Stimulated activated CD8-positive, alpha-beta memory T cell treated with anti-CD3 and anti-CD28 coated beads, Interleukin-7, amount 100 ng/mL, for 24 hours (primary cell): ENCODE data around the gene RAB27B.

ENCODE experiments used
- DNase-seq: peaks from one replicate; pipeline ENCODE4 v3.0.0-alpha.2; 2020; ENCODE audit warnings: low read depth

RAB27B gene

DNA sequence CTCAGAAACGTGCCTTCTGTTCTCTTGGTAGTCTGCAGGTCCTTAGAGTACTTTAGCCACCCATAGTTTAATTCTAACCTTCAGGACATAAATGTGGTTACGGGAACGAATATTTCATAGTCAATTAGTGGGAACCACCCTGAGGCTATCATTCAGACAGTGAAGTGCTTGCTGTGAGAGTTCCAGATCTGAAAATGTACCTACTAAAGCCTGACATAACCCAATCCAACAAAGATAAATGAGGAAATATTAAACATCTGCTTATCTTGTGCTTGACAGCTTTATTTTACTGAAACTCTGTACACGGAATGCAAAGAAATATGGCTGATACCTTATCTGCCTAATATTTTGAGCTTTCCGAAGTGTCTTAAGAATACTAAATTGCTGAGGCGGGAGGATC is 43.0 kb downstream of the RAB27B start:
- no peak for DNase-seq

DNA sequence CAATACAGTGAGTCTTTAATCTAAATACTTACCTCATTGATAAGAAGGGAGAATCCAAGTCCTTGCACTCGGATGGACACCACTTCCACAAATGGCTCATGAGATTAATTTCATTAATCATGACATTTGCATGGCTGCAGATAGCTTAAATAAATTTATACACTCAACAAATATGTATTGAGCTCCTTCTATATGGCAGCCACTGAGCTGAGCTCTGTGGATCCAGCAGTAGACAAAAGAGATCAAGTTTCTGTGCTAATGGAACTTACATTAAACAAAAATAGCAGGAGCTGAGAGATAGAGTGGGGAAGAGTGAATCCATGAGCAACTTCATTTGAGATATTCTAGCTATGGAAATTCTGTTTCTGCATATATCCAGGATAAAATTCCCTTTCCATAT is 44.4 kb downstream of the RAB27B start:
- DNase-seq, result no peak

DNA sequence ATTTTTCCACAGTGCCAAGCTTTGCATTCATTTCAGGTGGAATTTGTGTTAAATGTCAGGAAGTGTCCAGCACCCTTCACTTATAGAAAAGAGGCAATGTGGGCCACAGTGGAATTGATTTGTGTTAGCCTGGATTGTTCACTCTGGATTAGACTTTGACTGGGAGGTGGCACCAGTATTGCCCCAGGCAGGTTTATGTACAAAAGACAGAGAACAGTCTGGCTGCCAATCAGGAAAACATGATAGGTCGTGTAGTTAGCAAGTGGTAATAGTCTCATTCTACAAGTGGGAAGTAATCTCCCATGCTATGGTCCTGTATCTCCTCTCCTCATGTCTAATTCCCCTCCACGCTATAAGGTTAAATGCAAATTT is 45.6 kb downstream of the RAB27B start:
- no peak for DNase-seq

DNA sequence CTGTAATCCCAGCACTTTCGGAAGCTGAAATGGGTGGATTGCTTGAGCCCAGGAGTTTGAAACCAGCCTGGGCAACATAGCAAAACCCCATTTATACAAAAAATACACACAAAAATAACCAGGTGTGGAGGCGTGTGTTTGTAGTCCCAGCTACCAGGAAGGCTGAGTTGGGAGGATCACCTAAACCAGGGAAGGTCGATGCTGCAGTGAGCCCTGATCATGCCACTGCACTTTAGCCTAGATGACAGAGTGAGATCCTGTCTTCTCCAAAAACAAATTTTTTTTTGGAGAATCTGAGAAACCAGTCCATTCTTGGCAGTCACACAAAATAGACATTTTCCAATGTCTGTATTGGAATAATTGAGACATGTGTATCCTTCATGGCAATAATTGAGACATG is 46.8 kb downstream of the RAB27B start:
- DNase-seq, result no peak

DNA sequence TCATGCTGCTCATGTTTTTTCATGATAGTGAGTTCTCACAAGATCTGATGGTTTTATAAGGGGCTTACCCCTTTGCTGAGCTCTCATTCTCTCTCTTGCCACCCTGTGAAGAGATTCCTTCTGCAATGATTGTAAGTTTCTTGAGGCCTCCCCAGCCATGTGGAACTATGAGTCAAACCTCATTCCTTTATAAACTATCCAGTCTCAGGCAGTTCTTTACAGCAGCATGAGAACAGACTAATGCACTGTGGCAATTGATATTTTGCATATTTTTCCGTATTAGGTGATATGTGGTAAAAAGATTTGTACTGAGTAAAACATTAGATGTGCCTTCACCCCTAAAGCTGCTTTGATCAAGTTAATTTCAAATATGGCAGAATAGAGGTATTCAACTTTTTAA is 48.8 kb downstream of the RAB27B start:
- no peak for DNase-seq

DNA sequence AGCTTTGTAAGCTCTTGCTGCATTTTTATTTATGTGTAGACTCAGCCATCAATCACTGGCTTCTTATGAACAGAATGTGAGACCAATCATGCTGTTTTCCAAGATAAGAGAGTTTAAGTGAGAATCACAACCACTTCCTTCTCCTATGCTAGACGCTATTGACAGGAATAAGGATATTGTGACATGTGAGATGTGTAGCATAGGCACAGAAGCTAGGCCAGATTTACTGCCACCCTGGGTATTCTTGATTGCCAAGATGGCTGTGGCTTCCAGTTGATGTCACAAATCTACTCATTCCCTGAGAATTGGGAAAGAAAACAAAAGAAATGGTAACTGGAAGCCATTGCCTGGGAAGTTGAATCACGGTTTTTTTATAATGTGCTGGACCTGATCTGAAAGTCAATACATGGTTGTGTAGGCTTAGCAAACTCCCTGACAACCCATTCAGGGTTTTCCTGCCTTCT is 49.9 kb downstream of the RAB27B start:
- no peak for DNase-seq

DNA sequence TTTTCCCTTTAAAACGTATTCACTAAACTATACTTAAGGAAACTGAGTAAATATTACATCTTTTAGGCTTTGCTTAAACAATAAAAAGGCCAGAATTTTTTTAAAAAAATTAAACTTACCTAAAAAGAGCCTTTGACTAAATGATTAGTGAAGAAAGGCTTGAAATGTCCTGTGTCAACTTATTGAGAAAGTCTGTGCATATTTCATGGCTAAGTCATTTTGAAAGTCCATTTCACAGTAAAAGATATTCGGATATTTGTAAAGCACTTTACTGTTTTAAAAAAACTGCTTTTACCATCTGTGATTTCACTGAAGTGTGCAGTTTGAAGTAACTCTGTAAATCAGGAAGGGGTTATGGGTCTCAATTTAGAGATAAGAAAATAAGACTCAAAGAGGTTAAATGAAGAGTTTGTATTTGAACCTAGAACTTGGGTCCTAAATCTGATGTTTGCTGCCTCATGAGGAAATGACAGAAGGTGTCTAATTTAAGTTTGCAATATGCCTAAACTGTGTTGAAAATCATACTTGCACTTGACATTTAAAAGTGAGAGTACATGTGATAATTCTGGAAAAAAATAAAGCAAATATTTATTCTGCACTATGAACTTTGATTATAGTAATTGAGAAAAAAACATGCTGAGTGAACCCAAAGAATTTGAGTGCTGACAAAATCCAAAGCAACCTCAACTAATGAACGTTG is 50.5 kb downstream of the RAB27B start:
- DNase-seq, result no peak

DNA sequence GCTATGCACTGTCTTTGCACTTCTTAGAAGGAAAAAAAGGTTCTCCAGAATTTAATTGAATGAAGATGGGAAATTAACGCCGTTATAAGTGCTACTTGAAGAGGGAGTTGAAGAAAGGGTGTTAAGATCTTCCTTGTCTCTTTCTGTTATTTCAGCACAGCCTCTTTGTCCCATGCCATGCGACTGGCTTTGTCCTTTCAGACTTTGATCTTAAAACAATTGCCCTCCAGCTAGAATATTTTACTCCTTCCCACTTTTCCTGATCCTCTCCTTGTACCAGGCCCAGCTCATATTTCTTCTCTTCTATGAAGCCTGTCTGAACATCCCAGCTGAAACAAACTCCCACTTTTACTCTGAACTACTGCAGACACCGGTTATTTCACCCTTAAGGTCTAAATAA is 51.4 kb downstream of the RAB27B start:
- DNase-seq, result no peak

DNA sequence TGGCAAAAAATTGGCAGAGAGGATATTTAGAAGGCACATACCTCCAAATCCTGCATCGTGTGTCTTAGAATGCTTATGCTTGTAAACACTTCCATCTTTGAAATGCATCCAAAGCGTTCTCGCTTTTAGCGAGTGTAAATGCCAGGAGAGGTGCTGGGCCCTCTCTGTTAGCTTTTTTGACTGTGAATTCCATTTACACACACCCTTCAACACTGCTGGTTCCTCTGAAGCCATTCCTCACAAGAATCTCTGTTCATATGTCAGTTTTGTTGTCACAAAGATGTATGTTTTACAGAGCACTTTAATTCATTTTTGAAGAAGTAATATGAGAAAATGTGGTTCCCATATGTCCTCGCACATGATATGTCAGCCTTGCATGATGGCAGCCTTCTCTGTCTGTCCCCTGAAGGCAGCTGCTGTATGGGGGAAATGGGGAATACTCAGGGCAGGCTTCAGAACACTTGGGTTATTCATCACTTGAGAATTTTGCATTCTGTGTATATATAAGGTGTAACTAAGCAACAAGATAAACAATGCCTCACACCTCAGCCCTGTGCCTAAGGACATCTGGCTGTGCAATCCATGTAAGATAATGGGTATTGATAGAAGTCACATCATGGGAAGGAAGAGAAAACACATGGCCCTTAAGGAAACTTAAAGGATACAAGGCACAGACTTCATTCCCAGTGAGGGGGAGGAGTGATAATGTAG is 52.3 kb downstream of the RAB27B start:
- DNase-seq, result no peak

DNA sequence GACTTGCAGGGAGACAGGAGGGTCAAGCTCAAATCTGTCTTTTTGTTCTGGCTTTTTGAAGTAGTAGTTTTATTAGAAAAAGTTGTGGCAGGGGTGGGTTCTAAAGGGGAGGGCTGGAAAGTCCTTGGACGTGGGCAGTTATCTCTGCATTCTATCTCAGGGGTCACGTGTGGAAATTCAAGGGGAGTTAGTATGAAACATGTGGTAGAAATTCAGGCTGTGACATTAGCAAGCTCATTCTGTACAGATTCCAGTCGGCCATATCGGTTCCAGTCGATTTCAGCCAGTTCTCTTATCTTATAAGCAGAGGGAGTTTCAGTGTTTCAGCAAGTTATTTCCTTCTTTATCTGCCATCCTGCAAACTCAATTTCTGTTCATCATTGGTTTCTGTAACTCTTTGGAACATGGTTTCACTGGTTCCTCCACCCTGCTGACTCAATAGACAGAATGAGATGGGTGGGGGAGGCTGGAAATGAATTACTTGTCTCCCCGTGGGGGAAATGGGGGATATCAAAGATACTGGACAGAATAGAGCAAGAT is 53.0 kb downstream of the RAB27B start:
- DNase-seq, result no peak

DNA sequence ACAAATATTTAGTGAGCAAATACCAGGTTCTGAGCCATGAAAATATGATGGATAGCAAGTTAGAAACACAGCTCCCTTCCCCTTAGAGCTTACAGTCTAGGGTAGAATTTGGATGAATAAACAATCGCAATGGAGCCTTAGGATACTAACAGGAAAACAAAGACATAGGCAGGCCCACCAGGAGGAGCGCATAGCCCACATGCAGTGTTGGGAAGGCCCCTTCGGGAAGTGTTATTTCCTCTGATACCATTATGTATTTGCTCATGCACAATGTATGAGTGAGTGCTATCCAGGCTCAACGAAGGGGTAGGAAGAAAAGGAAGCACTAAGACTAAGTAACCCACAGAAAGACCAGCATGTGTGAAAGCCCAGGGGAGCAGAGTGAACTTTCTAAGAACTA is 54.0 kb downstream of the RAB27B start:
- no peak for DNase-seq

DNA sequence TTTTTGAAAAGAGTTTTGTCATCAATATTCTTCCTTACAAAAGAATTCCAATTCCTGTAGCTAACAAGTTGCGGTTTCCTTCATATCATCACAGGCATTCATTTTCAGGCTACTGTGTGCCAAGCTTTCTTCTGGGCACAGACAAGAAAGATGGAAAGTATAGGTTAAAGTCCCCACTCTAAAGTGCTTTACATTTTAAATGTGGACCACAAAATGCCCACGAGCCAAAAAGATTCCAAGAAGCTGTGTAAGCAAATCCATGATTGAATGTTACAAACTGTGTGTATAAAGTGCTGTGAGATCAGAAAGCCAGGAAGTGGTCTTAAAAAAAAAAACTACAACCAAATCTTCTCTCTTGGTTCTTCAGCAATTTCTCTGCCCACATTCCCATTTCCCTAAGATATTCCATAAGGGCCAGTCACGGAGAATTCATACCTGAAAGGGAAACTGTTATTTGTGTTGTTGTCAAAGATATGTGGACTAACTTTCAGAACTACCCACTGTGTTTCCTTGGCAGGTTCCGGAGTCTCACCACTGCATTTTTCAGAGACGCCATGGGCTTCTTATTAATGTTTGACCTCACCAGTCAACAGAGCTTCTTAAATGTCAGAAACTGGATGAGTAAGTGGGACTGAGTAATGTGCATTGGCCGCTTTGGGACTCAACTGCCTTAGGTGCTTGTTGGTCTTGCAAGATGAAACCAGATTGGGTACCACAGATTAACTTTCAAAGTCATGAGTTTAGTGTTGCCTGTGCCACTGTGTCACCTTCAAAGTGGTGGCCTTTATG is 55.7 kb downstream of the RAB27B start:
- no peak for DNase-seq

DNA sequence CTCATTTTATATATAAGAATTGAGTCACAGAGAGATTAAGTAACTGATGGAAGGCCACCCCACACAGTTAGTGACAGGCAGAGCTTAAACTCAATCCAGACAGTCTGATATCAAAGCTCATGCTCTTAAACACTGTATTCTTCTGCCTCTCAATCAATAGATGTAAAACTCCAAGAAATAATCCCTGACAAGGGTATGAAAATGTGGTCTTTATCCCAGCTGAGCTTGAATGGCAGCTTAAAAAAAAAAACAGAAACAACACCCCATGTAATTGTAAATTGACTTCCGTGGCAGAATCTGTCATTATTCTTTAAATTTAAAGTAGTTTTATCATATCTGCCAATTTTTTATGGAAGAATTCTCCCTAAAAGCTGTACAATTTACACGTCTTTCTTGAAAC is 60.1 kb downstream of the RAB27B start:
- DNase-seq, result no peak

DNA sequence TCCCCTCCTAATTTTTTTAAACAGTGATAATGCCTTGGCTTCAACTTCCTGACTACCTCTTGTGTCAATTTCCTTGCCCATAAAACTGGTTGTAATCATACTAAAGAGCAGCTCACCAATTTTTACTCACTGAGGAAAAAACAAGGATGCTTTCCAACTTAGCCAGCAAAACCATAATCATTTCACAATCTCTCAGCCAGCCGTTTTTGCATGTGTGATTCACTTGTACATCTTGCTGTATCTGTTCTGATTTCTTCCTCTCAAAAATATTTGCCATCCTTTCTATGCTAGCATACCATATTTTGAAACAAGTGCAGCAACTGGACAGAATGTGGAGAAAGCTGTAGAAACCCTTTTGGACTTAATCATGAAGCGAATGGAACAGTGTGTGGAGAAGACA is 60.7 kb downstream of the RAB27B start:
- DNase-seq, result no peak

DNA sequence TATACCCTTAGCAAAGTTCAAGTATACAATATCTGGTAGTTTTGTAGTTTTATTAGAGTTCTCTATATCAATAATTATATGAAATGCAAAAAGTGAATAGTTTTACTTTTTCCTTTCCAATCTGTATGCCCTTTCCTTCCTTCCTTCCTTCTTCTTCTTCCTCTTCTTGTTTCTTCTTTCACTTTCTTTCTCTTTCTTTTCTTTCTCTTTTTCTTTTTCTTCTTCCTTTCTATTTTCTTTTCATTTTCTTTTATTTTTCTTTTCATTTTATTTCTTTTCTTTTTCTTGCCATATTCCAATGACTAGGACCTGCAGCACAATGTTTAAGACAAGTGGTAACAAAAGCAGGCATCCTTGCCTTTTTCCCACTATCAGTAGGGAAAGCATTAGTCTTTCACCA is 71.2 kb downstream of the RAB27B start:
- no peak for DNase-seq

DNA sequence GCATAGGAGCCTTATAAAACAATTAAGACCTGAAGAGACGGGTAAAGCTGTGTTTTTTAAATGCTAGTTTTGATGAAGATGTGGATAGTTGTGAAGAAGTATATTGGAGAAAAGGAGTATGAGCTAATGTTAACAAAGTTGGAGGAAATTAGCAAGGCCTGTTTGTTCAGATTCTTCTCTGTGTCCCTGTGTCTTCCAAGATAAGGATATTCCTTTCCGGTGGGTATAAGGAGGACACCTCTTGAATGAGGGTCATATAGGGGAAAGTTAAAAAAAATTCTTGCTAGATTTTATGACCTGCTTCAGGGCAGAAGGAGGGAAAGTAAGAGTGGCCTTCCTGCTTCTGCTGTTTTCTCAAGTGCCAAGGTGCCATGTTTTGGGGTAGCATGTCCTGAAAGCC is 72.0 kb downstream of the RAB27B start:
- no peak for DNase-seq

DNA sequence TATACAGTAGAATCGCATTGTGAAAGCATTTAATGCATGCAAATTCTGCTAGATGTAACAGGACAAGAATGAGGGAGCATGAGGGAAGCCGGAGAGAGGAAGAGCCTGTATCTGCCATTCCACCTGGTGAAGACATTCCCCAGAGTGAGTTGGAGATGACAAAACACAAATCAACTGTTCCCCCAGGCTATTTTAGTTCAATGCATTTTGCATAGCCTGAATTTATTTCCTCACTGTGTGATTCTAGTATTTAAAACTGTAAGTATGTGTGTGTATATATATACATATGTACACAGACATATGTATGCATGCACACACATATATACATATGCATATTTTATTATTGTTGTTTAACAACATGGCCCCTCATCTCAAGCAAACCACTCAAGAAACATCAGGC is 76.3 kb downstream of the RAB27B start:
- no peak for DNase-seq

DNA sequence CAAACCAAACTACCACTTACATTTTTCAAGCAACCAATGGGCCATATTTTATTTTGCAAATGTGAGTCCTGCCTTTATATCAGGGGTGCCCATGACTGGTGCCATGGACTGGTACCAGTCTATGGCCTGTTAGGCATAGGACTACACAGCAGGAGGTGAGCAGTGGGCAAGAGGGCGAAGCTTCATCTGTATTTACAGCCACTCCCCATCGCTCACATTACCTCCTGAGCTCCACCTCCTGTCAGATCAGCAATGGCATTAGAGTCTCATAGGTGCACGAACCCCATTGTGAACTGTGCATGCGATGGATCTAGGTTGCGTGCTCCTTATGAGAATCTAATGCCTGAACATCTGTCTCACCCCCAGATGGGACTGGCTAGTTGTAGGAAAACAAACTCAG is 77.4 kb downstream of the RAB27B start:
- no peak for DNase-seq

DNA sequence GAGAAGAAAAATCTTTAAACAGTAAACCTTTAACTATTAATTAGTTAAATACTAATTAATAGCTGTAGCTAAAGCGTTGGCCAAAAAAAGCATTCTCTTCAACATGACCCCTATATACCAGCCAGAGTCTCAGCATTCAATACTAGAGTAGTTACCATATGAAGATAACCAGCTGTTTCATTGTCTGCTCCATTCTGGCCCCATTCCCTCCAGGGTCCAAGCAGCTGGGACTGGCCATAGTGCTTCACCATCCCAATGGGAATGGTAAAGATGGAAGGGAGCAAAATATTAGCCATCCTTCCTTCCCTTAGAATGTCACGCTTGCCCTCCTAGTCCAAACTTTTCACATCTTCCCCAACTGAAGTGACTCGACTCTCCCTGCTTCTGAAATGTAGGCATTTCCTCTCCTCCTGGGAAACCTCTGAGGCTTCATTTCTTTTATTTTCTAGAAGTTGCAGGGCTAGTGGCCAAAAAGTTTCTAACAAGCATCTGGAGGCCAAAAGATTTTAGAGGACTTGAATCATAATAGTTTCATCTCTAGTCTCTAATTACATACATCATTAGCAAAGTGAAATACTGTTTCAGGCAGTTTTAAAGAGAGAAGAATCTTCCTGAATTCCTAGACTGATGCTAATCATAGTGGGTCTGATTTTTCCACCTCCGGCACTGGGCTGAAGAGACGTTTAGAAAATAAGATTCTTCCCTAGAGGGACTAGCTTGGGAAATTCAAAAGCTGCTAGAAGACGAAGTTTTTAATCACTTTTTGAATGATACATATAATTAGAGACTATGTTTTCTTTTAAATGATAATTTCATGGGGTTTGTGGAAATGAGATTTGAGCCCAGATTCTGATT is 78.3 kb downstream of the RAB27B start:
- DNase-seq, result no peak

DNA sequence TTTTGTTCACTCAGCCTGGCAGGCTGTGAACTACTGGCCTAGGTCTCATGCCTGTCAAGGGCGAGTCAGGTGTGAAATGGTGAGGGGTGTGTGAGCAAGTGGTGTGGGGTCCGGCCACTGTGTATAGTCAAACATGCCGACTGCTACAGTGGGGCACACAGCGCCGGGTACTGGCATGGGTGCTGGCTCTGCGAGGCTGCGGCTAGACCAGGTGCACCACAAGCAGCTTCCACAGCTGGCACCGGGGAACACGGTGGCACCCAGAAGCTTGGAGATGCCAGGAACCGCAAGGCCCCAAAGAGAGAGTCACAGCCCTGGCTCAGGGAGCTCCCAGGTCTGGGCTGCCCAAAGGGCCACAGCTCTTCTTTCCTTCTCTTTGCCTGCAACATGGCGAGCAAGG is 81.3 kb downstream of the RAB27B start:
- DNase-seq, result no peak

DNA sequence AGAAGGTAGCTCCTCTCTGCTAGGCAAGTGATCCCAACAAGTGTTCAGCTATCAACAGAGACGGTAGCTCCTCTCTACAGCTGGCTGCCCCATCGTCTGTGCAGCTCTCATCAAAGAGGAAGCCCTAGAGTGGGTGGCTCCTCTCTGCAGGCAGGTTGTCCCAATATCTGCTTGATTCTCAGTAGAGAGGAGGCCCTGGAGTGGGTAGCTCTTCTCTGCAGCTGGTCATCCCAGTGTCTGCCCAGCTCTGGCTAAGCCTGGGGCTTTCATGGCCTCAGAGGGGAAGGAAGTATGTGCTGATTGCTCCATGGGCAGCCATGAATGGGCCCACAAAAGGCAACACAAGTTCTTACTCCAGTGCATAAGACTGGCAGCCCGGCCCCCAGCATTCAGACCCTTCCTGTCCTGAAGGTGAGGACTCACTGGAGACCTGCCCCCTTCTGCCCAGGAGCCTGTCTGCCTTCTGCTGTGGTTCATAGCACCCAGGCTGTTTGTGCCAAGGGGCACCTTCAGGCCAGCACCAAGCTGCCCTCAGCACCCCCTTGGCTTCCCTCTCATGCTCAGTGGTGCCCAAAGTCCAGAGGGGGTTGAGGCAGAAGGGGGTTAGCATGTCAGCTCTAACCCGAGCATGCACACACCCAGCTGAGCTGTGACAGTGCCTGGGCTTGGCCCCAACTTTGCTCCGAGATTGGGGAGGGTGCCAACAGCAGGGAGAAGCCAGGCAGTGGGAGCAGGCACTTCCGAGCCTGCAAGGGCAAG is 82.1 kb downstream of the RAB27B start:
- DNase-seq, result no peak
